Natural killer cell (primary cell): ENCODE data around the gene ISYNA1. TPM values are rescaled to one million over a fixed set of nuclear protein-coding genes. Genes with fewer than 3 reads are reported as not detected.
A peak's percentile ranks its signal among the peaks of the same experiment; 100 is the strongest.

Experiments used
- ATAC-seq, 3 donors: fragments of 150-1000 bp in 2 of 3; fragments of 200-7000 bp in 1 of 3; cut with Tn5 transposase; 1 replicate in 1 of 3; 2 replicates in 2 of 3; pipeline ENCODE4 v1.10.0; 2021; ENCODE audit warnings: mild to moderate bottlenecking in 2 of 3, moderate library complexity in 2 of 3
- DNase-seq, 2 donors: peaks; one replicate each; pipeline versions ENCODE4 v3.0.0 to v3.0.0-alpha.2; 2013 to 2021; ENCODE audit warnings: mixed read lengths in 1 of 2
- H3K27ac ChIP-seq: one replicate; pipeline ENCODE4 v1.5.1; 2013; ENCODE audit warnings: mild to moderate bottlenecking, low read length
- H3K27me3 ChIP-seq: one replicate; pipeline ENCODE4 v1.6.1; 2013; ENCODE audit warnings: low read length; ENCODE audit not compliant: control insufficient read depth, insufficient read depth
- H3K36me3 ChIP-seq: one replicate; pipeline ENCODE4 v1.6.1; 2013; ENCODE audit warnings: low read length; ENCODE audit not compliant: control insufficient read depth, insufficient read depth
- H3K4me1 ChIP-seq: one replicate; pipeline ENCODE4 v1.6.1; 2013; ENCODE audit warnings: low read length; ENCODE audit not compliant: control insufficient read depth, insufficient read depth
- H3K4me3 ChIP-seq: one replicate; pipeline ENCODE4 v1.5.1; 2013; ENCODE audit warnings: low read length
- H3K9me3 ChIP-seq: one replicate; pipeline ENCODE4 v1.6.1; 2013; ENCODE audit warnings: low read length; ENCODE audit not compliant: control insufficient read depth, insufficient read depth
- H3K27ac Mint-ChIP-seq, 2 donors: one replicate each; pipeline ENCODE4 v1.8.0; 2022; ENCODE audit warnings: mild to moderate bottlenecking in 2 of 2, mixed read lengths in 2 of 2, moderate library complexity in 1 of 2
- H3K27me3 Mint-ChIP-seq, 2 donors: one replicate each; pipeline ENCODE4 v1.8.0; 2022; ENCODE audit warnings: low read depth in 2 of 2, mixed read lengths in 2 of 2
- H3K36me3 Mint-ChIP-seq: one replicate; pipeline ENCODE4 v1.8.0; 2022; ENCODE audit warnings: mixed read lengths
- H3K4me1 Mint-ChIP-seq, 2 donors: one replicate each; pipeline ENCODE4 v1.8.0; 2022; ENCODE audit warnings: mixed read lengths in 2 of 2
- H3K4me3 Mint-ChIP-seq: one replicate; pipeline ENCODE4 v1.8.0; 2022; ENCODE audit warnings: mild to moderate bottlenecking, moderate library complexity, mixed read lengths
- H3K9me3 Mint-ChIP-seq, 2 donors: one replicate each; pipeline ENCODE4 v1.8.0; 2022; ENCODE audit warnings: mixed read lengths in 2 of 2
- WGBS: methylation state at CpG from one replicate; pipeline ENCODE4 v1.1.7; 2013; ENCODE audit warnings: missing lambda C conversion rate; ENCODE audit not compliant: insufficient coverage; 5-methylcytosine and 5-hydroxymethylcytosine counted together
- intact Hi-C: fragments of 100-400 bp; cut with micrococcal nuclease; formaldehyde crosslinking; loops from one replicate; pipeline ENCODE4 v1.14.2; 2022
- total RNA-seq, 4 donors: library from RNA; stranded (reverse); fragments of 120-200 nt in 1 of 4; gene quantifications; one replicate each; pipeline versions ENCODE4 v1.2.3 to v1.2.4, GENCODE V29; 2013 to 2022
- TF ChIP-seq, protein P1 (sequence below): fragments of 200-600 bp; IDR thresholded peaks from one replicate; pipeline ENCODE4 v1.8.0; 2022; ENCODE audit warnings: antibody characterized with exemption

ISYNA1 gene
- total RNA-seq, 3 donors from 2014 or later (not counting 1 experiment from before 2014, with no cell fraction given): 39.7 to 53.6 (median 40.1) TPM

DNA sequence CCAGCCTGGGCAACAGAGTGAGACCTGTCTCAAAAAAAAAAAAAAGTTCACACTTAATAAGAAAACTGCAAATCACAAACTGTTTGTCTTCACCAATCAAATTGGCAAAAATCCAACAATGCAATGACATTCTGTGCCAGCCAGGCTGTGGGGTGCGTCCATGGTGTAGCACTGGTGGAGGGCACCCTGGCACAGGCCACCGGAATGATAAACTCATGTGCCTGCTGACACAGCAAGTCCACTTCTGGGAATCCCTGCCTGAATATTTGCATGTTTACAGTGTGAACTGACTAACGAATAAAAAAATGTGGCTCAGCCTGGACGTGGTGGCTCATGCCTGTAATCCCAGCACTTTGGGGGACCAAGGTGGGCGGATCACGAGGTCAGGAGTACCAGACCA lies 38.9 kb downstream of the ISYNA1 start:
- DNase-seq: no peak
- 68% methylated on average over 6 of the region's 6 CpGs for WGBS
- TF ChIP-seq, protein P1, sequence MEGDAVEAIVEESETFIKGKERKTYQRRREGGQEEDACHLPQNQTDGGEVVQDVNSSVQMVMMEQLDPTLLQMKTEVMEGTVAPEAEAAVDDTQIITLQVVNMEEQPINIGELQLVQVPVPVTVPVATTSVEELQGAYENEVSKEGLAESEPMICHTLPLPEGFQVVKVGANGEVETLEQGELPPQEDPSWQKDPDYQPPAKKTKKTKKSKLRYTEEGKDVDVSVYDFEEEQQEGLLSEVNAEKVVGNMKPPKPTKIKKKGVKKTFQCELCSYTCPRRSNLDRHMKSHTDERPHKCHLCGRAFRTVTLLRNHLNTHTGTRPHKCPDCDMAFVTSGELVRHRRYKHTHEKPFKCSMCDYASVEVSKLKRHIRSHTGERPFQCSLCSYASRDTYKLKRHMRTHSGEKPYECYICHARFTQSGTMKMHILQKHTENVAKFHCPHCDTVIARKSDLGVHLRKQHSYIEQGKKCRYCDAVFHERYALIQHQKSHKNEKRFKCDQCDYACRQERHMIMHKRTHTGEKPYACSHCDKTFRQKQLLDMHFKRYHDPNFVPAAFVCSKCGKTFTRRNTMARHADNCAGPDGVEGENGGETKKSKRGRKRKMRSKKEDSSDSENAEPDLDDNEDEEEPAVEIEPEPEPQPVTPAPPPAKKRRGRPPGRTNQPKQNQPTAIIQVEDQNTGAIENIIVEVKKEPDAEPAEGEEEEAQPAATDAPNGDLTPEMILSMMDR: no peak
- ATAC-seq: no peak
- Mint-ChIP-seq H3K36me3 (no peaks in the 10 kb centered on the region), H3K27ac (no peak overlapping the region), H3K27me3 (peaks cover 0 to under 1% of the 10 kb centered on the region in 2 donors), H3K4me1 (peaks cover 11 to 16% of the 10 kb centered on the region in 2 donors), H3K9me3 (no peaks in the 10 kb centered on the region), H3K4me3 (no peak overlapping the region)
- no peaks in the 10 kb centered on the region for H3K9me3 ChIP-seq
- intact Hi-C loops: no loop called here
- no peak overlapping the region for H3K27ac ChIP-seq
- H3K4me1 ChIP-seq: peaks cover 32% of the 10 kb centered on the region
- peaks cover 4% of the 10 kb centered on the region for H3K27me3 ChIP-seq
- no peak overlapping the region for H3K4me3 ChIP-seq
- no peaks in the 10 kb centered on the region for H3K36me3 ChIP-seq

- Mint-ChIP-seq H3K27ac (peak within 1 kb of the TSS in 1 of 2 donors; percentile 81), H3K4me3 (peak within 1 kb of the TSS; percentile 70), H3K27me3 (peaks cover 0 to 3% of the 10 kb centered on the region in 2 donors), H3K4me1 (peaks cover 11 to 16% of the 10 kb centered on the region in 2 donors), H3K36me3 (no peaks in the 10 kb centered on the region), H3K9me3 (no peaks in the 10 kb centered on the region)
- Histone ChIP-seq H3K27me3 (peaks cover 4% of the 10 kb centered on the region), H3K4me3 (peak within 1 kb of the TSS; percentile 35), H3K36me3 (no peaks in the 10 kb centered on the region), H3K4me1 (peaks cover 37% of the 10 kb centered on the region), H3K9me3 (no peaks in the 10 kb centered on the region), H3K27ac (no peak within 1 kb of the TSS)
- peak in 1 of 2 donors; percentile 32 for DNase-seq
- TF ChIP-seq, protein P1: no peak
- WGBS: 12% methylated on average over 32 of the region's 33 CpGs
- ATAC-seq: peak; percentile 77 to 86 (median 83)
- intact Hi-C loops: no loop called here
These were observed 40.4 kb downstream of the ISYNA1 start, which contains the start of gene LRRC25 for GRCh38 chr19:18397242-18398202. Gene LRRC25, minus strand, starts transcription at chr19:18397622. Its CDS starts 659 bp downstream, at chr19:18396963.

GRCh38 chr19:18396471-18397241 lies 41.3 kb downstream of the ISYNA1 start:
- peaks cover 38% of the 10 kb centered on the region for H3K4me1 ChIP-seq
- TF ChIP-seq, protein P1: no peak
- Mint-ChIP-seq H3K27ac (peak overlapping the region in 1 of 2 donors; percentile 81), H3K4me3 (peak overlapping the region; percentile 70), H3K36me3 (no peaks in the 10 kb centered on the region), H3K9me3 (no peaks in the 10 kb centered on the region), H3K27me3 (peaks cover 0 to 3% of the 10 kb centered on the region in 2 donors), H3K4me1 (peaks cover 11 to 13% of the 10 kb centered on the region in 2 donors)
- DNase-seq: no peak
- ATAC-seq: peak; percentile 38 to 62 (median 41)
- no peaks in the 10 kb centered on the region for H3K9me3 ChIP-seq
- 78% methylated on average over 37 of the region's 37 CpGs for WGBS
- H3K27ac ChIP-seq: no peak overlapping the region
- peak overlapping the region; percentile 35 for H3K4me3 ChIP-seq
- H3K27me3 ChIP-seq: peaks cover 4% of the 10 kb centered on the region
- intact Hi-C loops: no loop called here
- H3K36me3 ChIP-seq: no peaks in the 10 kb centered on the region
